ENCODE measurements around the gene ZNF398. TPM values are rescaled to one million over a fixed set of nuclear protein-coding genes. Genes with fewer than 3 reads are reported as not detected.
"Not testable (repeated sequence)": the region's sequence is repeated elsewhere in the genome, so short reads cannot be mapped to it uniquely, and the experiment has no call there.

Gene ZNF398
- total and polyA plus RNA-seq, 8 donors = 2.4 to 8.0 (median 5.4) TPM

DNA sequence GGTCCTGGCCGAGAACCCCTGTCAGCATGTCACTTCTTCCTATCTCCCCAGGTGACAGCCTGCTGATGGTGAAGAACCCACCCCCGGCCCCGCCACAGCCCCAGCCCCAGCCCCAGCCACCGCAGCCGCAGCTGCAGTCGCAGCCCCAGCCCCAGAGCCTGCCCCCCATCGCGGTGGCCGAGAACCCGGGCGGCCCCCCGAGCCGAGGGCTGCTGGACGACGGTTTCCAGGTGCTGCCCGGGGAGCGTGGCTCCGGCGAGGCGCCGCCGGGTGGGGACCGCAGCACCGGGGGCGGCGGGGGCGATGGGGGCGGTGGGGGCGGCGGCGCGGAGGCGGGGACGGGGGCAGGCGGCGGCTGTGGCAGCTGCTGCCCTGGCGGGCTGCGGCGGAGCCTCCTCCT lies 76.5 kb downstream of the ZNF398 start:
- TF ChIP-seq, protein P1, sequence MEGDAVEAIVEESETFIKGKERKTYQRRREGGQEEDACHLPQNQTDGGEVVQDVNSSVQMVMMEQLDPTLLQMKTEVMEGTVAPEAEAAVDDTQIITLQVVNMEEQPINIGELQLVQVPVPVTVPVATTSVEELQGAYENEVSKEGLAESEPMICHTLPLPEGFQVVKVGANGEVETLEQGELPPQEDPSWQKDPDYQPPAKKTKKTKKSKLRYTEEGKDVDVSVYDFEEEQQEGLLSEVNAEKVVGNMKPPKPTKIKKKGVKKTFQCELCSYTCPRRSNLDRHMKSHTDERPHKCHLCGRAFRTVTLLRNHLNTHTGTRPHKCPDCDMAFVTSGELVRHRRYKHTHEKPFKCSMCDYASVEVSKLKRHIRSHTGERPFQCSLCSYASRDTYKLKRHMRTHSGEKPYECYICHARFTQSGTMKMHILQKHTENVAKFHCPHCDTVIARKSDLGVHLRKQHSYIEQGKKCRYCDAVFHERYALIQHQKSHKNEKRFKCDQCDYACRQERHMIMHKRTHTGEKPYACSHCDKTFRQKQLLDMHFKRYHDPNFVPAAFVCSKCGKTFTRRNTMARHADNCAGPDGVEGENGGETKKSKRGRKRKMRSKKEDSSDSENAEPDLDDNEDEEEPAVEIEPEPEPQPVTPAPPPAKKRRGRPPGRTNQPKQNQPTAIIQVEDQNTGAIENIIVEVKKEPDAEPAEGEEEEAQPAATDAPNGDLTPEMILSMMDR (IDR thresholded peaks at IDR 0.05) = no peak

DNA sequence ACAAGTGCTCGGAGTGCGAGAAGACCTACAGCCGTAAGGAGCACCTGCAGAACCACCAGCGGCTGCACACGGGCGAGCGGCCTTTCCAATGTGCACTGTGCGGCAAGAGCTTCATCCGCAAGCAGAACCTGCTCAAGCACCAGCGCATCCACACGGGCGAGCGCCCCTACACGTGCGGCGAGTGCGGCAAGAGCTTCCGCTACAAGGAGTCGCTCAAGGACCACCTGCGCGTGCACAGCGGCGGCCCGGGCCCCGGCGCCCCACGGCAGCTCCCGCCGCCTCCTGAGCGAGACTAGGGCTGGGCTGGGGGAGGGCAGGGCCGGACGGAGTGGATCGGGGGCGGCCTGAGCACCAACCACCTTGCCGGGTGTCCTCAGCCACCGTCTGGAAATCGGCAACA lies 77.1 kb downstream of the ZNF398 start:
- Histone ChIP-seq H3K27me3 (no peaks in the 10 kb centered on the region), H3K4me1 (no peaks in the 10 kb centered on the region), H3K36me3 (peaks cover 0 to 30% (median 3%) of the 10 kb centered on the region in 3 donors), H3K27ac (no peak overlapping the region), H3K4me3 (no peak overlapping the region), H3K9me3 (no peaks in the 10 kb centered on the region)
- 95 to 97% methylated on average over 35 to 37 of the region's 37 CpGs for WGBS, 2 donors
- intact Hi-C loops (cut with DNase I) = no loop called here
- TF ChIP-seq, protein P1 (IDR thresholded peaks at IDR 0.05) = no peak
- FAIRE-seq = no peak
- ATAC-seq = no peak
- peak in 2 of 6 donors; percentile 53 to 65 for DNase-seq

More for the DNA sequence above, 76.5 kb downstream of the ZNF398 start:
- Histone ChIP-seq H3K27ac (no peak overlapping the region), H3K4me1 (no peaks in the 10 kb centered on the region), H3K36me3 (peaks cover 0 to 30% (median 3%) of the 10 kb centered on the region in 3 donors), H3K27me3 (no peaks in the 10 kb centered on the region), H3K4me3 (no peak overlapping the region), H3K9me3 (no peaks in the 10 kb centered on the region)
- 97% methylated on average over 22 to 39 of the region's 39 CpGs for WGBS, 2 donors
- ATAC-seq (no peak), DNase-seq (peak in 1 of 6 donors; percentile 39), FAIRE-seq (no peak)
- intact Hi-C loops (cut with DNase I) = no loop called here

DNA sequence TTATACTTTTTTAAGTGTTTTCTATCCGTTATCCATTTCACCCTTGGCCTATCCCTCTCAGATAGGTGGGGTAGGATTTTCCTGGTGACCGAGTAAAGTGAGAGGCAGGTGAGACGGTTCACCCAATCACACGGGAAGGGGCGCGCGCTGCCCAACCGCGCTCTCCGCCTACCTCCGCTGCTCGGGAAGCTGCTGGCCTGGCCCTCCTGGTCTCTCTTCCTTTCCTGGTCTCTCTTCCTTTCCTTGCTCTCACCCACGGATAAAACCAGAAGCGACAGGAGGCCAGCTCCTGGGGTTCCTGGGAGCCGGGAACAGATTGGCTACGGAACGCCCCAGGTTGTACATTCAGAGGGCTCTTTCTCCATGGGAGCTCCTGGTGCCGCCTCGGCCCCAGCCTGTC lies 77.9 kb downstream of the ZNF398 start:
- no peak overlapping the region for H3K27ac ChIP-seq
- ATAC-seq (no peak), DNase-seq (peak in 1 of 6 donors; percentile 35), FAIRE-seq (no peak)
- no peaks in the 10 kb centered on the region for H3K9me3 ChIP-seq
- no peak overlapping the region for H3K4me3 ChIP-seq
- intact Hi-C loops (cut with DNase I) = no loop called here
- TF ChIP-seq, protein P1 (IDR thresholded peaks at IDR 0.05) = no peak
- no peaks in the 10 kb centered on the region for H3K4me1 ChIP-seq
- H3K27me3 ChIP-seq = no peaks in the 10 kb centered on the region
- peaks cover 0 to 25% (median 3%) of the 10 kb centered on the region in 3 donors for H3K36me3 ChIP-seq
- 91 to 95% methylated on average over 19 of the region's 19 CpGs for WGBS, 2 donors

DNA sequence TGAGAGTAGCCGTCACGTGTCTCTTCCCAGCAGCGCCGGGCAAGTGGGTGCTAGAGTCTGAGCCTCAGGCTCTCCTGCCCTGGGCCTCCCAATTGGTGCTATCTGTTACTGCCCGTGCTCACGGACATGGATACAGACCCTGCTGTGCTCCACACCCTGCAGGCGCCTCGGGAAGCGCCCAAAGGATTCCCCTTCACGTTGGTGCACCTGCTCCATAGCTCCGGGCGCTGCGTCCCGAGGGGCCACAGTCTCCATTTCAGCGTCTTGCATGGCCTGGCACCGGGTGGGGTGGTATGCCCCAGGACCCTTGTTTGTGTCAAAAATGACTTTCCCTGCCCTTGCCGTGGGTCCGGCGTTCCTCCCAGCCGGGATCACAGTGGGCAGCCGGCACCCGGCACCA lies 78.4 kb downstream of the ZNF398 start:
- Histone ChIP-seq H3K27ac (no peak overlapping the region), H3K36me3 (peaks cover 0 to 25% (median 3%) of the 10 kb centered on the region in 3 donors), H3K4me1 (no peaks in the 10 kb centered on the region), H3K27me3 (no peaks in the 10 kb centered on the region), H3K4me3 (no peak overlapping the region), H3K9me3 (no peaks in the 10 kb centered on the region)
- ATAC-seq (no peak), DNase-seq (peak in 1 of 6 donors; percentile 57), FAIRE-seq (no peak)
- intact Hi-C loops (cut with DNase I) = no loop called here
- TF ChIP-seq, protein P1 (IDR thresholded peaks at IDR 0.05) = no peak
- 94 to 97% methylated on average over 22 of the region's 22 CpGs for WGBS, 2 donors

DNA sequence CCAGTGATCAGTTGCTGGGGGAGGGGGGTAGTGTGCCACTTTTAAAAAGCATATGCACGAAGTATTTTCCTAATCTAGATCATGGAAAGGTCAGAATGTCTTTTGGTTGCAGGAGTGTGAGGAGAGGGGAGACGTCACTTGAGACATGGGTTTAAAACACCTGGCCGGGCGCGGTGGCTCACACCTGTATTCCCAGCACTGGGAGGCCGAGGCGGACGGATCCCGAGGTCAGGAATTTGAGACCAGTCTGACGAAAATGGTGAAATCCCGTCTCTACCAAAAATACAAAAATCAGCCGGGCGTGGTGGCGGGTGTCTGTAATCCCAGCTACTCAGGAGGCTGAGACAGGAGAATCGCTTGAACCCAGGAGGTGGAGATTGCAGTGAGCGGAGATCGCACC lies 79.1 kb downstream of the ZNF398 start:
- H3K4me1 ChIP-seq; H3K9me3 ChIP-seq; H3K4me3 ChIP-seq; ATAC-seq; intact Hi-C loops (cut with DNase I); FAIRE-seq; H3K27ac ChIP-seq; H3K27me3 ChIP-seq: not testable (repeated sequence)
- peak in 1 of 6 donors; percentile 38 for DNase-seq
- WGBS, 2 donors = 91 to 92% methylated on average over 17 of the region's 17 CpGs
- H3K36me3 ChIP-seq = peaks cover 0 to 25% (median 3%) of the 10 kb centered on the region in 3 donors
